ENCODE results near the gene TMEM14C. TPM values are rescaled to one million over a fixed set of nuclear protein-coding genes. Genes with fewer than 3 reads are reported as not detected.
A peak's percentile ranks its signal among the peaks of the same experiment; 100 is the strongest.
"Not testable (repeated sequence)": the region's sequence is repeated elsewhere in the genome, so short reads cannot be mapped to it uniquely, and the experiment has no call there.

TMEM14C gene
- total RNA-seq, 1 experiment from 2014 or later, result 225 TPM

DNA sequence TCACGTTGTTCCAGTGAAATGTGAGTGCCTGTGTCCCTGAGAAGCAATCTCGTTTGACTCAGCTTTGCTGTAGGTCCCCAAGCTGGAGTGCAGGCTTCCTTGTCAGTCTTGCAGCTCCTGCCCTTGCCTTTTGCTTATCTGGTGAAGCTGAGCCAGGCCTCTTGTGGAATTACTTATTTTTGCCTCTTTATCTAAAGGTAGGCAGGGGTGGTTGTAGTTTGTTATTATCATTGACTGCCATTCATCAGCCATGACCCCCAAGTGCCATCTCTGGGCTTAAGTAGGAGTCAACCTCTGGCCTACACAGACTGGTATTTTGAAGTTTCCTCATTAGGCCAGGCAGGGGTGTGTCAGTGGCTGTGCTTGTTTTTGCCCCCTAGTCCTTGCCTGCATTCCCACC lies 26.9 kb downstream of the TMEM14C start:
- in situ Hi-C loops (cut with HindIII; ENCODE audit: low pct_unique_long_range_greater_than_20kb, low sequenced_read_pairs), result no loop called here
- DNase-seq (ENCODE audit: low read depth), result no peak

- DNase-seq (ENCODE audit: low read depth), result not testable (repeated sequence)
Observed at GRCh38 chr6:10750568-10750967, 27.7 kb downstream of the TMEM14C start.

DNA sequence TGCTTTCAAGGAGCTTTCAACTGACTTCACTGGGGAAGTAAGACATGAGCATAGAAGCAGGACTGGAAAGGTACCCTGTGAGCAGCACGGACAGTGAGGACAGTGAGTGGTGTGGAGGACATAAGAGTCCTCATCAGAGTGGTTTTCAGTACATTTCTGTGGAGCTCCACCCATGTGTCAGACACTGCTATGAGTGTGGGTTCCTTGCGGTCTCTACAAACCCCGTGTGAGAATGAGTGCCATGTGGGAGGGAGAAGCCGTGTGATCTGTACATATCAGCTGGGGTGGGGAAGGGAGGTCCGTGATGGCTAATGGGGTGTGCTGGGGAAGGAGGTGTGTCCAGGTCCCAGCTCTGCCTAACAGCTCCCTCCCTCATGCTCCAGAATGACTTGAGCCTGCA lies 28.9 kb downstream of the TMEM14C start:
- in situ Hi-C loops (cut with HindIII; ENCODE audit: low pct_unique_long_range_greater_than_20kb, low sequenced_read_pairs), result not testable (repeated sequence)

More at GRCh38 chr6:10750568-10750967, 27.7 kb downstream of the TMEM14C start:
- in situ Hi-C loops (cut with HindIII; ENCODE audit: low pct_unique_long_range_greater_than_20kb, low sequenced_read_pairs), result not testable (repeated sequence)

GRCh38 chr6:10756085-10756484 lies 33.2 kb downstream of the TMEM14C start:
- in situ Hi-C loops (cut with HindIII; ENCODE audit: low pct_unique_long_range_greater_than_20kb, low sequenced_read_pairs), result no loop called here
- no peak for DNase-seq (ENCODE audit: low read depth)

More for the DNA sequence above, 28.9 kb downstream of the TMEM14C start:
- DNase-seq (ENCODE audit: low read depth), result not testable (repeated sequence)

- in situ Hi-C loops (cut with HindIII; ENCODE audit: low pct_unique_long_range_greater_than_20kb, low sequenced_read_pairs), result no loop called here
- peak; percentile 93 for DNase-seq (ENCODE audit: low read depth)
Observed at GRCh38 chr6:10759312-10759839, 36.5 kb downstream of the TMEM14C start.

DNA sequence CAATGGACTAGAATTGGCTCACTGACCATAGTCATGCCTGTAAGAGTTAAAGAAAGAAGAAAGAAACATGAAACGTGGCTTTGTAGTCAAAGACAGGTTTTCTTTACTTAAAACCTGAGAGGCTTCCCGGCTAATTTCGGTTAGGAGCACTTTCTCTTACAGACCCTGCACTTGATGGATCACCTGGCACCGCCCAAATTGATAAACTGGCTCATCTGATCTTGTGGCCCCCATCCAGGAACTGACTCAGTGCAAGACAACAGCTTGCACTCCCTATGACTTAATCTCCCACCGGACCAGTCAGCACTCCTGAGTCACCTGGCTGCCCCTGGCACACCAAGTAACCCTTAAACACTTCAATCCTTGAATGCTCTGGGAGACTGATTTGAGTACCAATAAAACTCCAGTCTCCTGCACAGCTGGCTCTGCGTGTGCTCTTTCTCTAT lies 37.0 kb downstream of the TMEM14C start:
- DNase-seq (ENCODE audit: low read depth), result peak; percentile 92
- in situ Hi-C loops (cut with HindIII; ENCODE audit: low pct_unique_long_range_greater_than_20kb, low sequenced_read_pairs), result no loop called here

DNA sequence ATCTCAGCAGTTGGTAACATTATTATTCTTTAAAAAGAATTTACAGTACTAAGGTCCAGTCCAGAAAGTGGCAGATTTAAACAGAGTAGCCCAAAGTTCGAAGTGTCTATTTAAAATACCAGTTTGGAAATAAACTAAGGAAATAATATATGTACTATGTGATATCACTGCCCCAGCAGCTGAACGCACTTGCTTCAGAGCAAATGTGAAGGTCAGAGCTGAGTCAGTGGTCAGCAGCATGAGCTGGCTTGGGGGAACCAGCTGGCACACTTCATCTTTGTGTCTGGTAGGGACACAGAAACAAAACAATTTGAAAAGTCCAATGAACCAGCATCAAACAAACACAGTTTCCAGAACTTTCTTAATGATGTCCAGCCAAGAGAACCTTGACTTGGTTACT lies 40.1 kb downstream of the TMEM14C start:
- no peak for DNase-seq (ENCODE audit: low read depth)
- in situ Hi-C loops (cut with HindIII; ENCODE audit: low pct_unique_long_range_greater_than_20kb, low sequenced_read_pairs), result no loop called here

DNA sequence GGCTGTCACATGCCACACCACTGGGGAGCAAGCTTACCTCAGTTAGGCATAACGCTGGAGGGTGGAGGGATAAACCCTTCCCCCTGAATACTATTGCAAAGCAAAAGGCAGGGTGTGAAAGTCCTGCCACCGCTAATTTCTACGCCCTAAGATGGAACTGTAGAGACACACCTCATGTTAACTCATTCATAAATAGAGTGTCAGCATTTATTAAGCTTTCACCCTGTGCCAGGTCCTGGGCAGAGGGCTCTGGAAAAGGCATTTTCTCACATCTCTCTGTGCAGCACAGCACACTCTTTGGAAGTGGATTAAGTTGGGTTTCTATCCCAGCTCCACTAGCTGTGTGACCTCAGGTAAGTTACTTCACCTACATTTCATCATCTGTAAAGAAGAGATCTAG lies 46.5 kb downstream of the TMEM14C start:
- no peak for DNase-seq (ENCODE audit: low read depth)
- in situ Hi-C loops (cut with HindIII; ENCODE audit: low pct_unique_long_range_greater_than_20kb, low sequenced_read_pairs), result no loop called here

GRCh38 chr6:10771371-10771894 lies 48.6 kb downstream of the TMEM14C start:
- no peak for DNase-seq (ENCODE audit: low read depth)
- in situ Hi-C loops (cut with HindIII; ENCODE audit: low pct_unique_long_range_greater_than_20kb, low sequenced_read_pairs), result no loop called here

DNA sequence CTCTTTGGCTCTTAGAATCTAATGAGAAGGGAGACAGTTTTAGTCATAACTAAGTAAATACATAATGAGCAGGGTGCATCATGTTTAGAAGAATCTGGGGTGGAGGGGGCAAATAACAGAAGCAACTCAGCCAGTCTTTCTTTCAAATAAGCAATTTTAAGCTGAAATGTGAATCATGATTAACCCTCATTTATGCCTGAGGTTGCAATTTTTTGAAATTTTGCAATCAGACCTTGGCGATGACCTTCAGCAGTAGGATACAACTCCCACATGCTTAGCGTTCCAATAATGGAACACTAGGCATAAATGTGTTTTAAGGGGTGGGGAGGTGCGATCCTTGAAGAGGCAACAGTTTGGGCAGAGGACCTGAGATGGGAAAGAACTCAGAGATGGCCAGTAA lies 55.4 kb downstream of the TMEM14C start:
- in situ Hi-C loops (cut with HindIII; ENCODE audit: low pct_unique_long_range_greater_than_20kb, low sequenced_read_pairs), result no loop called here

GRCh38 chr6:10779076-10779475 lies 56.2 kb downstream of the TMEM14C start:
- no peak for DNase-seq (ENCODE audit: low read depth)
- in situ Hi-C loops (cut with HindIII; ENCODE audit: low pct_unique_long_range_greater_than_20kb, low sequenced_read_pairs), result no loop called here

More for the DNA sequence above, 55.4 kb downstream of the TMEM14C start:
- DNase-seq (ENCODE audit: low read depth), result no peak

Other genes starting within 250 kb of the TMEM14C start
- 43.9 and 54.9 TPM in 2 replicates for gene GCNT2, start 201.7 kb upstream of the TMEM14C start, total RNA-seq (2014; rRNA removed; shearing (Covaris generic); ENCODE audit: low replicate concordance)
- gene C6orf52, start 28.5 kb upstream of the TMEM14C start, total RNA-seq (2014; rRNA removed; shearing (Covaris generic); ENCODE audit: low replicate concordance), result 1.7 TPM in 1 of 2 replicates, not detected in the other
- gene PAK1IP1, start 28.1 kb upstream of the TMEM14C start, total RNA-seq (2014; rRNA removed; shearing (Covaris generic); ENCODE audit: low replicate concordance), result 25.7 and 45.0 TPM in 2 replicates
- 323 and 336 TPM in 2 replicates for gene TMEM14B, start 24.7 kb downstream of the TMEM14C start, total RNA-seq (2014; rRNA removed; shearing (Covaris generic); ENCODE audit: low replicate concordance)
- not detected in 2 replicates for gene MAK, start 115.5 kb downstream of the TMEM14C start, total RNA-seq (2014; rRNA removed; shearing (Covaris generic); ENCODE audit: low replicate concordance)
- gene GCM2, start 159.0 kb downstream of the TMEM14C start, total RNA-seq (2014; rRNA removed; shearing (Covaris generic); ENCODE audit: low replicate concordance), result not detected in 2 replicates
- 0.37 TPM in 1 of 2 replicates, not detected in the other for gene SYCP2L, start 164.0 kb downstream of the TMEM14C start, total RNA-seq (2014; rRNA removed; shearing (Covaris generic); ENCODE audit: low replicate concordance)

Measured in Caki2 (cell line).